Stimulated activated CD4-positive, alpha-beta T cell treated with anti-CD3 and anti-CD28 coated beads, Interleukin-4, amount 100 ng/mL, for 4 hours (primary cell): ENCODE data around the gene WDR70.
"Not testable (repeated sequence)": the region's sequence is repeated elsewhere in the genome, so short reads cannot be mapped to it uniquely, and the experiment has no call there.

ENCODE experiments used
- DNase-seq, 2 experiments: peaks; one replicate each; pipeline ENCODE4 v3.0.0-alpha.2; 2020

The WDR70 gene

GRCh38 chr5:37654566-37654965 lies 275.4 kb downstream of the WDR70 start:
- DNase-seq = not testable (repeated sequence)

- no peak for DNase-seq
Observed at GRCh38 chr5:37657046-37657445, 277.9 kb downstream of the WDR70 start.

GRCh38 chr5:37658440-37658839 lies 279.3 kb downstream of the WDR70 start:
- no peak for DNase-seq

GRCh38 chr5:37660319-37660718 lies 281.2 kb downstream of the WDR70 start:
- DNase-seq = no peak

- no peak for DNase-seq
Observed at GRCh38 chr5:37661227-37661920, 282.3 kb downstream of the WDR70 start.

GRCh38 chr5:37661951-37662350 lies 282.8 kb downstream of the WDR70 start:
- no peak for DNase-seq

GRCh38 chr5:37662362-37662761 lies 283.2 kb downstream of the WDR70 start:
- DNase-seq = no peak

- DNase-seq = no peak
Observed at GRCh38 chr5:37662789-37663485, 283.8 kb downstream of the WDR70 start.

- DNase-seq = no peak
Observed at GRCh38 chr5:37663538-37663937, 284.4 kb downstream of the WDR70 start.

GRCh38 chr5:37664551-37664950 lies 285.4 kb downstream of the WDR70 start:
- DNase-seq = no peak

- DNase-seq = no peak
Observed at GRCh38 chr5:37665272-37665671, 286.2 kb downstream of the WDR70 start.

GRCh38 chr5:37665889-37666288 lies 286.8 kb downstream of the WDR70 start:
- no peak for DNase-seq

GRCh38 chr5:37667430-37667829 lies 288.3 kb downstream of the WDR70 start:
- DNase-seq = no peak

- DNase-seq = no peak
Observed at GRCh38 chr5:37667846-37668245, 288.7 kb downstream of the WDR70 start.

GRCh38 chr5:37668524-37669047 lies 289.5 kb downstream of the WDR70 start:
- no peak for DNase-seq

- not testable (repeated sequence) for DNase-seq
Observed at GRCh38 chr5:37672118-37672588, 293.0 kb downstream of the WDR70 start.

GRCh38 chr5:37674361-37674760 lies 295.2 kb downstream of the WDR70 start:
- not testable (repeated sequence) for DNase-seq

- DNase-seq = not testable (repeated sequence)
Observed at GRCh38 chr5:37679326-37679725, 300.2 kb downstream of the WDR70 start.

- not testable (repeated sequence) for DNase-seq
Observed at GRCh38 chr5:37679903-37680302, 300.8 kb downstream of the WDR70 start.

- DNase-seq = no peak
Observed at GRCh38 chr5:37683072-37683471, 304.0 kb downstream of the WDR70 start.

GRCh38 chr5:37685211-37685610 lies 306.1 kb downstream of the WDR70 start:
- no peak for DNase-seq

GRCh38 chr5:37685816-37686215 lies 306.7 kb downstream of the WDR70 start:
- DNase-seq = no peak

GRCh38 chr5:37688925-37689324 lies 309.8 kb downstream of the WDR70 start:
- DNase-seq = not testable (repeated sequence)

- DNase-seq = not testable (repeated sequence)
Observed at GRCh38 chr5:37694333-37694732, 315.2 kb downstream of the WDR70 start.
